ENCODE measurements around the gene PEX10.
"Not testable (repeated sequence)": the region's sequence is repeated elsewhere in the genome, so short reads cannot be mapped to it uniquely, and the experiment has no call there.

Gene PEX10

DNA sequence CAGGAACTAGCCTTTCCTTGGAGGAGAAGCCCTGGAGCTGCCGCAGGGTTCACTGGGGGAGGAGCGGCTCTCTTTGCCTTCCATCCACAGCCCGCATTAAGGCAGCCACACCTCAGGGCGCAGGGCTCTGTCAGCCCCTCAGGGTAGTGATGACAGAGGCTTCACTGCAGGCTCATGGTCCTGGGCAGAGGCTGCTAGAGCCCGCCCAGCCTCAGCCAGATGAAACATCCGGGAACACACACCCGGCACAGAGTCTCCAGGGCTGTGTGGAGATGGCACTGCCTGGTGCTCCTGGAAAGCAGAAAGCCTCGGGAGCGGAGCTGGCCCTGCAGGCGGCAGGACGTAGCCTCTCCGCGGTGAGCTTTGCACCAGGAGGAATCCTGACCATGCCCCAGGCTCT, 29.4 kb upstream of the PEX10 start:
- no peak overlapping the region for H3K27ac ChIP-seq
- TF ChIP-seq, protein P1, sequence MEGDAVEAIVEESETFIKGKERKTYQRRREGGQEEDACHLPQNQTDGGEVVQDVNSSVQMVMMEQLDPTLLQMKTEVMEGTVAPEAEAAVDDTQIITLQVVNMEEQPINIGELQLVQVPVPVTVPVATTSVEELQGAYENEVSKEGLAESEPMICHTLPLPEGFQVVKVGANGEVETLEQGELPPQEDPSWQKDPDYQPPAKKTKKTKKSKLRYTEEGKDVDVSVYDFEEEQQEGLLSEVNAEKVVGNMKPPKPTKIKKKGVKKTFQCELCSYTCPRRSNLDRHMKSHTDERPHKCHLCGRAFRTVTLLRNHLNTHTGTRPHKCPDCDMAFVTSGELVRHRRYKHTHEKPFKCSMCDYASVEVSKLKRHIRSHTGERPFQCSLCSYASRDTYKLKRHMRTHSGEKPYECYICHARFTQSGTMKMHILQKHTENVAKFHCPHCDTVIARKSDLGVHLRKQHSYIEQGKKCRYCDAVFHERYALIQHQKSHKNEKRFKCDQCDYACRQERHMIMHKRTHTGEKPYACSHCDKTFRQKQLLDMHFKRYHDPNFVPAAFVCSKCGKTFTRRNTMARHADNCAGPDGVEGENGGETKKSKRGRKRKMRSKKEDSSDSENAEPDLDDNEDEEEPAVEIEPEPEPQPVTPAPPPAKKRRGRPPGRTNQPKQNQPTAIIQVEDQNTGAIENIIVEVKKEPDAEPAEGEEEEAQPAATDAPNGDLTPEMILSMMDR (conservative IDR thresholded peaks at IDR 0.05): no peak

DNA sequence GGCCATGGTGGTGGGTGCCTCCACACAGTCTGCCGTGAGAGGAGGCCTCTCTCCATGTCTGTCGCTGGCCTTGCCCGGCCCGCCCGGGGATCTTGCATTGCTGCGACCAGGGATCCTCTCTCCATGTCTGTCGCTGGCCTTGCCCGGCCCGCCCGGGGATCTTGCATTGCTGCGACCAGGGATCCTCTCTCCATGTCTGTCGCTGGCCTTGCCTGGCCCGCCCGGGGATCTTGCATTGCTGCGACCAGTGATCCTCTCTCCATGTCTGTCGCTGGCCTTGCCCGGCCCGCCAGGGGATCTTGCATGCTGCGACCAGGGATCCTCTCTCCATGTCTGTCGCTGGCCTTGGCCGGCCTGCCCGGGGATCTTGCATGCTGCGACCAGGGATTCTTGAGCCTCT, 28.0 kb upstream of the PEX10 start:
- not testable (repeated sequence) for H3K27ac ChIP-seq

DNA sequence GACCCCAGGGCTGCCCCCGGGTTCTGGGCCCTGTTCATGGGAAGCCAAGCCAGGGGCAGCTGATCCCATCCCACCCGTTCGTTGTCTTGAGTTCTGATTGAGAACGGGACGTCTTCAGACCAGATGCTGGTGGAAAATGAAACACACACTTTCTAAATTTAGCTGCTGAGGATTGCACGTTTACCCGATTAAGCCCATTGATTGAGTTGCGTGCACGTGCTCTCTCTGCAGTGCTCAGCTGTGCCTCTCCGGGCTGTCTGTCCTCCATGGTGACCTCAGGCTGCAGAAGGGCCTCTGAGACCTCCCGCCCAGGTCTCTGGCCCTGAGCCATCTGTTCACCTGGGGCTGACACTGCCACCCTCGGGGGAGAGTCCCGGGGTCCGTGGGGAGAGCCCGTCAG, 27.0 kb upstream of the PEX10 start:
- H3K27ac ChIP-seq: no peak overlapping the region; the same call in 1 of the 2 replicates
- TF ChIP-seq, protein P1 (conservative IDR thresholded peaks at IDR 0.05): no peak

DNA sequence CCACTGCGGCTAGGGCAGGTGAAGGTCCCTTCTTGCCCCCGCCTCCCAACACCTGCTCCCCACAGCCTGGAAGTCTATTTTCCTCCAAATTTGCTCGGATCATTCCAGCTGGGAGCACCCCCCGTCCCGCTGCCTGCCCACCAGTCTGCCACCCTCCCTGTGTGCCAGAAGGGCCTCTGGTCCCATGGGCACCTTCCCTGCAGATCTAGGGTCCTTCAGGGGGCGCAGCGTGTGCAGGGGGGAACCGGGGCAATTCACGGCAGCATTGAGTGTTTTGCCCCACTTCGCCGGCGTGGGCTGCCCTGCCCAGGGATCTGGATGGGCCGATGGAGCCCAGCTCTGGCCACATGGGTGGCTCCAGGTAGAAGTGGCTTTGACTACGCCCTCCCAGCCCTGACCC, 26.3 kb upstream of the PEX10 start:
- TF ChIP-seq, protein P1 (conservative IDR thresholded peaks at IDR 0.05): no peak
- H3K27ac ChIP-seq: peak overlapping the region; percentile 87

DNA sequence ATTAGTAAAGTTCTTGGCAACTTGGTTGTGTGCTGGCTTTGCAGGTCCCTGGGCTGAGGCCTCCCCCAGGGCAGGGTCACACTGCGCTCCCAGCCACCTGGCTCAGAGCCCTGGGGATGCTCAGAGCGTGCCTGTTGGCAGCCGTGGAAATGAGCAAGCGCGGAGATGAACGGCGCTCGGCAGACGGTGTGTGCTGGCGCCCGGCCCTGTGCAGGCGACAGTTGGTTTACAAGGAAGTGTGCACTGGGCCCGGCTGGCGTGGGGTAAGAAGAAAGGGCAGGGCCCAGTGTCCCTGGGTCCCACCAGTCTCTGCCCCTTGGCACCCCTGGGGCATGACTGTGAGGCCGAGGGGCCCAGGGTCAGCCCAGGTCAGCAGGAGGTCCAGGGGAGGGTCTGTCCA, 25.7 kb upstream of the PEX10 start:
- H3K27ac ChIP-seq: peak overlapping the region; percentile 87
- TF ChIP-seq, protein P1 (conservative IDR thresholded peaks at IDR 0.05): no peak

DNA sequence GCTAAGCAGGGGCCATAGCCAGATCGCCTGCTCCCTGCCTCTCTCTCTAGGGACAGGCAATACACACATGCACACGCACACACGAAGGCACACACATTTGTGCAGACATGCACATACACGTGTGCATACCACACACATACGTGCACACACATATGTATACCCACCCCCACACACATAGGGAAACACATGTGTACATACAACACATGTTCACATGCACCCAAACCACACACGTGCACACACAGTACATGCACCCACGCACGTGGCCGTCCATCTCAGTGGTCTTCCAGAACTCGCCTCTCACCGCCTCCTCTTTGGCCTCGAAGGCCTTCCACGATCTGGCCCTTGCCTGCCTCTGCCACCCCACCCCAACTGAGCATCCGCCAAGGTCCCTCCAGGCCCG, 25.3 kb upstream of the PEX10 start:
- TF ChIP-seq, protein P1 (conservative IDR thresholded peaks at IDR 0.05): no peak
- peak overlapping the region; percentile 87 for H3K27ac ChIP-seq

DNA sequence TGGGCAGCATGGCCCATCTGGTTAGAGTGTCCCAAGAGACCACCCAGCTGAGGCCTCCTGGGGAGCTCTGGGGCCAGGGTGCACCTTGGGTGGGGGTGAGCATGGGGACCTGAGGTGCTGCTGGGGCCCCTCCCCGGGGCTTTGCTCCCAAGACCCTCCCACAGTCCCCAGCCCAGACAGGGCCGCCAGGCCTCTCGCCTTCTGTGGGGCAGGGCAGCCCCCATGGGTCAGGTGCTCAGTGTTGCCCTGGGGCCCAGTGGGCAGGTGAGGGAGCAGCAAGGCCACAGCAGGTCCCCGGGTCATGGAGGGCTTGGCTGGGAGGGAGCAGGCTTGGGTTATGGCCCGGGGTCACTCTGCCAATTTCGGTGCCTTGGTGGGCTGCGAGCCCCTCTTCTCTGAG, 24.5 kb upstream of the PEX10 start:
- TF ChIP-seq, protein P1 (conservative IDR thresholded peaks at IDR 0.05): no peak
- H3K27ac ChIP-seq: peak overlapping the region; percentile 87

DNA sequence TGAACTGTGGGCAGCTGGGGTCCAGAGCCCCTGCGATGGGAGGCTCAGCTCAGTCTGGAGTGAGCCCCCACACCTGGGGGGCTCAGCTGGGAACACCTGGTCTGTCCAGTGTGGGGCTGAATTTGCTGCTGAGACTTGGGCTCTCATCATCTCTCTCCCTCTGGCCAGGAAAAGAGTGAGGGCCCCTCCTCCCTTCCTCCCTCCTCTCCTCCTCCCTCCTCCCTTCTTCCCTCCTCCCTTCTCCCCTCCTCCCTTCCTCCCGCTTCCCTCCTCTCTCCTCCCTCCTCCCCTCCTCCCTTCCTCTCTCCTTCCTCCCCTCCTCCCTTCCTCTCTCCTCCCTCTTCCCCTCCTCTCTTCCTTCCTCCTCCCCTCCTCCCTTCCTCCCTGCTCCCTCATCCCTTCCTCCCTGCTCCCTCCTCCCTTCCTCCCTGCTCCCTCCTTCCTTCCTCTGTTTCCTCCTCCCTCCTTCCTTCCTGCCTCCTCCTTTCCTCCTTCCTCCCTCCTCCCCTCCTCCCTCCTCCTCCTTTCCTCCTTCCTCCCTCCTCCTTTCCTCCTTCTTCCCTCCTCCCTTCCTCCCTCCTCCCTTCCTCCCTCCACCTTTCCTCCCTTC, 23.5 kb upstream of the PEX10 start:
- TF ChIP-seq, protein P1 (conservative IDR thresholded peaks at IDR 0.05): no peak
- no peak overlapping the region for H3K27ac ChIP-seq

Data from VCaP (cell line).